ENCODE results near the gene GNRH2.
"Not testable (repeated sequence)": the region's sequence is repeated elsewhere in the genome, so short reads cannot be mapped to it uniquely, and the experiment has no call there.

Gene GNRH2

GRCh38 chr20:3073251-3073643 lies 29.8 kb downstream of the GNRH2 start:
- DNase-seq (ENCODE audit: low read depth), result not testable (repeated sequence)

DNA sequence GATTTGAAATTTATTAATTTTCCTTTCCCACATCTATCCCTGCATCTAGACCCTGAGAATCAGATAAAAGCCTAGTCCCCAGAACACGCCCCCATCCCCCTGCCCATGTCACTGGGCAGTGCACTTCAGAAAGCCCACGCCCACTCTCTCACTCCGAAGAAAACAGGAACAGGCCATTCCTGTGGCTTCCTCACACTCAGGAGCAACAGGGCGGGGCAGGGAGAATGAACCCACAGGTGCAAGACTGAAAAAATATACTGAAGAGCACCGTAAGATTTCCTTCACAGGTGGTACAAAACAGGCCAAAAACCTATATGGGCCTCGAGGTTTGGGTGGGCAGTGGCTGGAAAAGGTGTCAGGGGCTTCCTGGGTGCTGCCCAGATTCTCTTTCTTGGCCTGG lies 31.4 kb downstream of the GNRH2 start:
- DNase-seq (ENCODE audit: low read depth), result no peak

GRCh38 chr20:3075315-3075714 lies 31.9 kb downstream of the GNRH2 start:
- not testable (repeated sequence) for DNase-seq (ENCODE audit: low read depth)

DNA sequence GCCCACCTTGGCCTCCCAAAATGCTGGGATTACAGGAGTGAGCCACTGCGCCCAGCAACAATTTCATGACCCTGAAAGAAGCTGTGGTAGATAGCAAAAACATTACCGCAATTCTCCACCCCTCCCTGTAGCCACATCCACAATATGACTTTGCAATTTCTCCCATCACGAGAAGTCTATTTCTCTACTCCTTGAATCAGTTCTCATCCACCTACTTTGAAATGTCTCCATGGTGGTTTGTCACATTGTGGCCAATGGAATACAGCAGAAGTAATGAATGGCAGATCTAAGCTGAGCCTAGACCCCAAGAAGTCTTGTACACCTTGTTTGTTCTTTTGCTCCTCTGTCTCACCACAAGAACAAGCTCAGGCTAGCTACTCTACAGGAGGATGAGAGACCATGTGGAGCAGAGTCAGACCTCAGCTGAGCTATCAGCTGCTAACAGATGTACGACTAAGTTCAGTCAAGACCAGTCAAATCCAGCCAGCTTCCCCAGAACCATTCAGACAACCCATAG lies 34.3 kb downstream of the GNRH2 start:
- peak; percentile 14 for DNase-seq (ENCODE audit: low read depth)

DNA sequence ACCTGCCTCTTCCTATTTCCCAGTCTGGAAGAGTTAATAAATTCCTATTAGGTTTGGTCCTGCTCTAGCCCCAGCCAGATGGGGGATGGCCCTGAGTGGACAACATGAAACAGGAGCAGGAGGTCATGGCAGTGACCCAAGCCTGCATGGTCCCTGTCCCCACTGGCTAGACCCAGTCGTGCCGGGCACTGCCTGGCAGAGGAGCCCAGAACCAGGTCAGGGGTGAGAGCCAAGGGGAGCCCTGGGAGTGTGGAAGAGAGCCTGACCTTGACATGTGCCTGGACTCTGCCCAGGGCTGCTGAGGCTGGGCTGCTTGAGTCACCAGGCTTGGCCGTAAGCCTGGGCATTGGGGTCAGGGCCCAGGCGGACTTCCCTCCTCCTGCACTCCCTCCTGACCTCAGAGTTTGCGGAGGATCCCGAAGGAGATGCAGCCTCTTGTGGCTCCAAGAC lies 37.5 kb downstream of the GNRH2 start:
- DNase-seq (ENCODE audit: low read depth), result peak; percentile 82

GRCh38 chr20:3081641-3082040 lies 38.2 kb downstream of the GNRH2 start:
- DNase-seq (ENCODE audit: low read depth), result no peak

GRCh38 chr20:3082306-3082951 lies 39.0 kb downstream of the GNRH2 start:
- DNase-seq (ENCODE audit: low read depth), result no peak

- DNase-seq (ENCODE audit: low read depth), result no peak
Observed at GRCh38 chr20:3082955-3083952, 39.8 kb downstream of the GNRH2 start.

DNA sequence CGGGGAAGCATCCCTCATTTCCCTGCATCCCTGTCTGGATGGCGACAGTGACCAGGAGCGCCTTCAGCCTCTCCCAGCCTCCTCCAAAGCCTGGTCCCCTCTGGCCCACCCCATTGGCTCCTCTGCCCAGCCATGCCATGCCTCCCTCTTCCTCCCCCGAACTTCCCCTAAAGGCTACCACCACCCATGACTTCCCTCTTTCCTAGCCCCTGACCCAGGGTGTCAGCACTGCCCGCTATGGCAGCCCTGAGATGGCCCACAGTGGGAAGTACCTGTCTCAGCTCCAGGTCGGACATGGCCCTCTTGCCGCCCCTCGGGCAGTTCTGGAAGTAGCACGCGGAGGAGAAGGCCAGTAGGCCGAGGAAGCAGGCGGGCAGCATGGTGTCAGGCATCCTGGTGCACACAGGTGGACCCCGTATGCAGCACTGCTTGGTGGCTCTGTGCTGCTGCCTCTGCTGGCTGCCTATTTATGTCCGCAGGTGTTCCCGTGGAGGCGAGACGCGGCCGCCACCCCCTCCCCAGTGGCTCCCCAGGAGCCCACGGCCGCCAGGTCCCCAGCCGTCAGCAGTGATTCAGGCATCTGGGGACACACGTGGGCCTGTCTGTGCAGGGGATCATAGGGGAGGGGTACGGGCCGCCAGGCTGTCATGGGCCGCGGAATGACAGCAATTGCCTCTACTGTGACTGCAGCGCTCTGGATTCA lies 41.0 kb downstream of the GNRH2 start, which contains the start of gene AVP:
TSS of gene AVP (minus strand) at position 442 of the 703 bp plus-strand sequence. CDS start at position 392, 50 bp downstream.
- no peak for DNase-seq (ENCODE audit: low read depth)

GRCh38 chr20:3084986-3085360 lies 41.6 kb downstream of the GNRH2 start:
- DNase-seq (ENCODE audit: low read depth), result no peak

- no peak for DNase-seq (ENCODE audit: low read depth)
Observed at GRCh38 chr20:3085571-3086072, 42.2 kb downstream of the GNRH2 start.

DNA sequence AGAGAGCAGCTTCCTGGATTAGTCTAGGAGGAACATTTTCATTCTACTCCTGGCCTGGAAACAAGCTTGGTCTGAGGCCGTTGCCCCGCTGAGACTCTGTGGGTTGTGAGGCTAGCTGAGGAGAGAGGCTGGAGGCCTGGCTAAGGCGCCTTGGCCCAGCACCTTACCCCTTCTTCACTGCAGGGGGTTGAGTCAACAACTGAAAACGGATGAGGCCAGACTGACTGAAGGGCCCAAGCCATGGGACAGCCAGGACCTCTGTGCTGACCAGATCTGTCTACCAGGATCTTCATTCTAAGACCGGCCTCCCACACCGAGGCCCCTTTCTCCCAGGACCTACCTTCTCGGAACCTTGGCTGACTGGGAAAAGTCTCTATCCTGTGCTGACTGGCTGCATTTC lies 44.6 kb downstream of the GNRH2 start:
- DNase-seq (ENCODE audit: low read depth), result no peak

GRCh38 chr20:3090565-3090964 lies 47.1 kb downstream of the GNRH2 start:
- no peak for DNase-seq (ENCODE audit: low read depth)

GRCh38 chr20:3092611-3093379 lies 49.4 kb downstream of the GNRH2 start:
- peak; percentile 9 for DNase-seq (ENCODE audit: low read depth)

- DNase-seq (ENCODE audit: low read depth), result no peak
Observed at GRCh38 chr20:3093861-3094361, 50.5 kb downstream of the GNRH2 start.

- DNase-seq (ENCODE audit: low read depth), result no peak
Observed at GRCh38 chr20:3094848-3095629, 51.6 kb downstream of the GNRH2 start.
